CD4-positive, alpha-beta memory T cell (primary cell): ENCODE results near the gene SELENOK. TPM values are rescaled to one million over a fixed set of nuclear protein-coding genes. Genes with fewer than 3 reads are reported as not detected.

Experiments used
- CTCF ChIA-PET: fragments of 350-600 bp; sonication (Branson Sonifier 250); formaldehyde crosslinking; loops from one replicate; lab custom pipeline; 2021; ENCODE audit warnings: inconsistent platforms; ENCODE audit not compliant: partially characterized antibody; lab: Charles Lee
- POLR2A ChIA-PET: fragments of 350-600 bp; sonication (Branson Sonifier 250); formaldehyde crosslinking; loops from one replicate; lab custom pipeline; 2021; ENCODE audit not compliant: partially characterized antibody; lab: Charles Lee
- DNase-seq, 5 donors: peaks; one replicate each; pipeline versions ENCODE4 v3.0.0 to v3.0.0-alpha.2; 2020 to 2022; ENCODE audit warnings: mixed read lengths in 1 of 5
- H3K27ac ChIP-seq: one replicate; pipeline ENCODE4 v1.7.0; 2013; ENCODE audit warnings: low read depth, low read length
- H3K27me3 ChIP-seq: 2 replicates; pipeline ENCODE4 v1.7.0; 2013; ENCODE audit warnings: mild to moderate bottlenecking, low read length, moderate library complexity; ENCODE audit not compliant: insufficient read depth
- H3K36me3 ChIP-seq: 2 replicates; pipeline ENCODE4 v1.7.0; 2013; ENCODE audit warnings: mild to moderate bottlenecking, low read length, moderate library complexity; ENCODE audit not compliant: insufficient read depth
- H3K4me1 ChIP-seq: 2 replicates; pipeline ENCODE4 v1.7.0; 2013; ENCODE audit warnings: mild to moderate bottlenecking, low read length, moderate library complexity; ENCODE audit not compliant: insufficient read depth
- H3K4me3 ChIP-seq, 2 donors: one replicate each; pipeline ENCODE4 v1.7.0; 2013; ENCODE audit warnings: low read length in 2 of 2, mild to moderate bottlenecking in 1 of 2
- H3K9me3 ChIP-seq, 2 donors: one replicate each; pipeline ENCODE4 v1.7.0; 2013; ENCODE audit warnings: low read length in 2 of 2, control low read depth in 1 of 2; ENCODE audit not compliant: control insufficient read depth in 1 of 2
- H3K27ac Mint-ChIP-seq, 7 donors: one replicate each; pipeline ENCODE4 v1.8.0; 2020 to 2021; ENCODE audit warnings: mixed read lengths in 7 of 7, mild to moderate bottlenecking in 6 of 7, inconsistent platforms in 3 of 7, moderate library complexity in 3 of 7
- H3K27me3 Mint-ChIP-seq, 2 donors: one replicate each; pipeline ENCODE4 v1.8.0; 2020 to 2021; ENCODE audit warnings: mixed read lengths in 2 of 2
- H3K36me3 Mint-ChIP-seq, 2 donors: one replicate each; pipeline ENCODE4 v1.8.0; 2020 to 2021; ENCODE audit warnings: mixed read lengths in 2 of 2, inconsistent platforms in 1 of 2, mild to moderate bottlenecking in 1 of 2
- H3K4me1 Mint-ChIP-seq, 4 donors: one replicate each; pipeline ENCODE4 v1.8.0; 2020 to 2021; ENCODE audit warnings: mixed read lengths in 4 of 4, mild to moderate bottlenecking in 1 of 4
- H3K4me3 Mint-ChIP-seq, 8 donors: one replicate each; pipeline ENCODE4 v1.8.0; 2020 to 2021; ENCODE audit warnings: mixed read lengths in 8 of 8, mild to moderate bottlenecking in 7 of 8, moderate library complexity in 6 of 8, inconsistent platforms in 3 of 8
- H3K9me3 Mint-ChIP-seq, 8 donors: one replicate each; pipeline ENCODE4 v1.8.0; 2020 to 2021; ENCODE audit warnings: mixed read lengths in 8 of 8, mild to moderate bottlenecking in 5 of 8, inconsistent platforms in 3 of 8, moderate library complexity in 1 of 8
- intact Hi-C: fragments of 100-400 bp; cut with micrococcal nuclease; formaldehyde crosslinking; loops from one replicate; pipeline ENCODE4 v1.15.1; 2023
- polyA plus RNA-seq, 2 donors: library from polyadenylated mRNA; unstranded; fragments of 300-500 nt; fragmentation: Illumina TruSeq; gene quantifications; one replicate each; pipeline ENCODE4 v1.2.3, GENCODE V29; 2021
- total RNA-seq, 2 experiments: library from RNA; stranded (reverse); gene quantifications; one replicate each; pipeline ENCODE4 v1.2.3, GENCODE V29; 2021

The SELENOK gene
- total and polyA plus RNA-seq, 4 experiments from 2014 or later: 43.2 to 134 (median 76.6) TPM

GRCh38 chr3:53900666-53901331, 9.1 kb upstream of the SELENOK start:
- no peaks in the 10 kb centered on the region for H3K4me1 ChIP-seq
- H3K4me3 Mint-ChIP-seq: no peak overlapping the region
- CTCF ChIA-PET: no interaction called here
- H3K9me3 Mint-ChIP-seq: peaks cover 0 to 7% (median under 1%) of the 10 kb centered on the region in 8 donors
- H3K36me3 ChIP-seq: no peaks in the 10 kb centered on the region
- H3K27ac Mint-ChIP-seq: peak overlapping the region in 1 of 7 donors; percentile 25
- no peak overlapping the region for H3K4me3 ChIP-seq
- H3K27ac ChIP-seq: no peak overlapping the region
- intact Hi-C loops: no loop called here
- H3K4me1 Mint-ChIP-seq: no peaks in the 10 kb centered on the region
- H3K36me3 Mint-ChIP-seq: no peaks in the 10 kb centered on the region
- H3K9me3 ChIP-seq: no peaks in the 10 kb centered on the region
- POLR2A ChIA-PET: interaction anchor here (0.7 kb wide), 1 partner anchor 9 kb away, joined by 3 read pairs; the partner anchor contains the start of gene SELENOK
- H3K27me3 Mint-ChIP-seq: peaks cover 11 to 21% of the 10 kb centered on the region in 2 donors
- H3K27me3 ChIP-seq: peaks cover 6% of the 10 kb centered on the region
- no peak for DNase-seq

- Mint-ChIP-seq H3K9me3 (peaks cover 0 to 1% (median 0%) of the 10 kb centered on the region in 8 donors), H3K4me3 (no peak overlapping the region), H3K36me3 (no peaks in the 10 kb centered on the region), H3K27me3 (peaks cover 11 to 19% of the 10 kb centered on the region in 2 donors), H3K4me1 (no peaks in the 10 kb centered on the region), H3K27ac (peak overlapping the region in 1 of 7 donors; percentile 22)
- Histone ChIP-seq H3K4me3 (no peak overlapping the region), H3K9me3 (no peaks in the 10 kb centered on the region), H3K27me3 (peaks cover 6% of the 10 kb centered on the region), H3K4me1 (no peaks in the 10 kb centered on the region), H3K27ac (no peak overlapping the region), H3K36me3 (no peaks in the 10 kb centered on the region)
- DNase-seq: no peak
- ChIA-PET POLR2A (interaction anchor here (0.7 kb wide), 1 partner anchor 8 kb away, joined by 3 read pairs; the partner anchor contains the start of gene SELENOK), CTCF (no interaction called here)
- intact Hi-C loops: no loop called here
These were observed 8.1 kb upstream of the SELENOK start for GRCh38 chr3:53899750-53900149.

GRCh38 chr3:53892286-53892637, 603 bp upstream of the SELENOK start:
- intact Hi-C loops: loop anchor here (1.0 kb wide), 1 partner anchor 545 kb away; the partner anchor contains the start of gene DCP1A
- H3K27me3 ChIP-seq: peaks cover 6% of the 10 kb centered on the region
- DNase-seq: no peak
- ChIA-PET CTCF (interaction anchor here (0.9 kb wide), 1 partner anchor 11 kb away, joined by 3 read pairs; no protein-coding TSS in a partner anchor), POLR2A (interaction anchor here (1.1 to 3.0 kb wide), 5 partner anchors 8 to 547 kb away, joined by 3 to 63 read pairs (median 5); partner anchors contain the start of genes ACTR8 and DCP1A)
- Mint-ChIP-seq H3K27me3 (peaks cover 2 to 3% of the 10 kb centered on the region in 2 donors), H3K27ac (peak overlapping the region; percentile 96 to 99 (median 99)), H3K4me3 (peak overlapping the region; percentile 94 to 98 (median 97)), H3K4me1 (peaks cover 30 to 59% (median 43%) of the 10 kb centered on the region in 4 donors), H3K9me3 (no peaks in the 10 kb centered on the region), H3K36me3 (peaks cover 12 to 31% of the 10 kb centered on the region in 2 donors)
- no peaks in the 10 kb centered on the region for H3K9me3 ChIP-seq
- peaks cover 43% of the 10 kb centered on the region for H3K4me1 ChIP-seq
- peaks cover 5% of the 10 kb centered on the region for H3K36me3 ChIP-seq
- peak overlapping the region; percentile 99 for H3K27ac ChIP-seq
- peak overlapping the region in 1 of 2 donors; percentile 96 for H3K4me3 ChIP-seq

DNA sequence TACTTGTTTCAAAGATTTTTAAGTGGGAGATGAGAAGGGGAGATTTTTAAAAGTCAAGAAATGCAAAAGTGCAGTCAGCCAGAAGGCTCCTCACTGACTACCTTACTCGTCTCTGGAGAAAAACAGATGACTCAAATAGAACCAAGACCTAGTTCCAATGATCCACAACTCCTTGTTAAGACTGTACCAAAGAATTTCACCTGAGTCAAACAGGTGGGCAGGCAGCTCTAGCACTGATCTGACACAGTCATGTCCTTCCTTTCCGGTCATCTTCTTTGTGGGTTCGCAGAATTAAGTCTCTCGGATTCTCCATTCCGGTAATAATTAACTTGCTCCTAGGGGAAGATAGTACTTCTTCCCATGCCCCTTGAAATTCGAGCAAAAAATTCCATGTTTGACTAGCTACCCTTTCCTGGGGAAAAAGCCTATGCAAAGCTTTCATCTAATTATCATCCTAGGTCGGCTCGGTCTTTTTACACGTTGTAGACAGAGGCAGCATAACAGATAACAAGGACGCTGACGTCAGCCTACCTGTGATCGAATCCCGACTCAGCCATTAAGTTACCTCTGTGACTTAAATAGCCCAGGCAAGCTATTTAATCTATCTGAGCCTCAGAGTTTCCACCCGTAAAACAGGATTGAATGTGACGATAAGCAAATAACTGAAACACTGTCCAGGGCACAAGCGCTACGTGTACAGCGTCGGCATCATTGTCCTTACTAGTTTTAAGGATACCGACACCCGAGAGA, 758 bp downstream of the SELENOK start:
- H3K4me3 Mint-ChIP-seq: peak overlapping the region; percentile 94 to 98 (median 97)
- Histone ChIP-seq H3K4me1 (peaks cover 47% of the 10 kb centered on the region), H3K27ac (peak overlapping the region; percentile 99), H3K27me3 (no peaks in the 10 kb centered on the region), H3K4me3 (peak overlapping the region; percentile 93 to 96), H3K36me3 (peaks cover 6% of the 10 kb centered on the region), H3K9me3 (no peaks in the 10 kb centered on the region)
- DNase-seq: peak; percentile 65 to 89 (median 75)
- no peaks in the 10 kb centered on the region for H3K9me3 Mint-ChIP-seq
- H3K36me3 Mint-ChIP-seq: peaks cover 18 to 41% of the 10 kb centered on the region in 2 donors
- no peaks in the 10 kb centered on the region for H3K27me3 Mint-ChIP-seq
- intact Hi-C loops: loop anchor here (1.0 kb wide), 1 partner anchor 9 kb away; the partner anchor contains the start of gene ACTR8
- H3K27ac Mint-ChIP-seq: peak overlapping the region; percentile 96 to 99 (median 99)
- ChIA-PET POLR2A (interaction anchor here (0.6 to 3.0 kb wide), 5 partner anchors 9 to 601 kb away, joined by 3 to 63 read pairs (median 5); partner anchors contain the start of genes ACTR8 and DCP1A), CTCF (interaction anchor here (1.0 kb wide), 1 partner anchor 9 kb away, joined by 4 read pairs; the partner anchor contains the start of gene ACTR8)
- H3K4me1 Mint-ChIP-seq: peaks cover 34 to 61% (median 48%) of the 10 kb centered on the region in 4 donors

- no peak for DNase-seq
- Histone ChIP-seq H3K4me3 (no peak overlapping the region), H3K36me3 (peaks cover 12% of the 10 kb centered on the region), H3K27me3 (no peaks in the 10 kb centered on the region), H3K27ac (no peak overlapping the region), H3K4me1 (peaks cover 47% of the 10 kb centered on the region), H3K9me3 (no peaks in the 10 kb centered on the region)
- peaks cover 21 to 54% of the 10 kb centered on the region in 2 donors for H3K36me3 Mint-ChIP-seq
- H3K27ac Mint-ChIP-seq: peak overlapping the region in 1 of 7 donors; percentile 49
- no peaks in the 10 kb centered on the region for H3K9me3 Mint-ChIP-seq
- intact Hi-C loops: no loop called here
- CTCF ChIA-PET: no interaction called here
- H3K27me3 Mint-ChIP-seq: no peaks in the 10 kb centered on the region
- H3K4me3 Mint-ChIP-seq: peak overlapping the region in 4 of 8 donors; percentile 0 to 16 (median 13)
- POLR2A ChIA-PET: no interaction called here
- peaks cover 32 to 60% (median 48%) of the 10 kb centered on the region in 4 donors for H3K4me1 Mint-ChIP-seq
These were observed 3.4 kb downstream of the SELENOK start for GRCh38 chr3:53888232-53888631.

- Mint-ChIP-seq H3K4me1 (peaks cover 38 to 60% (median 51%) of the 10 kb centered on the region in 4 donors), H3K9me3 (peaks cover 0 to 1% (median 0%) of the 10 kb centered on the region in 8 donors), H3K36me3 (peaks cover 21 to 58% of the 10 kb centered on the region in 2 donors), H3K27ac (peak overlapping the region; percentile 3 to 77 (median 29)), H3K27me3 (no peaks in the 10 kb centered on the region), H3K4me3 (peak overlapping the region in 3 of 8 donors; percentile 11 to 36 (median 16))
- Histone ChIP-seq H3K36me3 (peaks cover 12% of the 10 kb centered on the region), H3K27me3 (no peaks in the 10 kb centered on the region), H3K27ac (no peak overlapping the region), H3K4me1 (peaks cover 46% of the 10 kb centered on the region), H3K4me3 (no peak overlapping the region), H3K9me3 (no peaks in the 10 kb centered on the region)
- POLR2A ChIA-PET: no interaction called here
- no peak for DNase-seq
- CTCF ChIA-PET: no interaction called here
- intact Hi-C loops: no loop called here
These were observed 4.2 kb downstream of the SELENOK start for GRCh38 chr3:53887446-53887845.
